GM19193 (cell line): Measurements from ENCODE around the gene ZFYVE16.

Experiments
- POLR2A ChIP-seq: IDR thresholded peaks from 4 replicates; pipeline ENCODE4 v1.6.1; 2011; ENCODE audit not compliant: insufficient read depth, insufficient read length; ENCODE audit errors: extremely low read depth

Gene ZFYVE16

DNA sequence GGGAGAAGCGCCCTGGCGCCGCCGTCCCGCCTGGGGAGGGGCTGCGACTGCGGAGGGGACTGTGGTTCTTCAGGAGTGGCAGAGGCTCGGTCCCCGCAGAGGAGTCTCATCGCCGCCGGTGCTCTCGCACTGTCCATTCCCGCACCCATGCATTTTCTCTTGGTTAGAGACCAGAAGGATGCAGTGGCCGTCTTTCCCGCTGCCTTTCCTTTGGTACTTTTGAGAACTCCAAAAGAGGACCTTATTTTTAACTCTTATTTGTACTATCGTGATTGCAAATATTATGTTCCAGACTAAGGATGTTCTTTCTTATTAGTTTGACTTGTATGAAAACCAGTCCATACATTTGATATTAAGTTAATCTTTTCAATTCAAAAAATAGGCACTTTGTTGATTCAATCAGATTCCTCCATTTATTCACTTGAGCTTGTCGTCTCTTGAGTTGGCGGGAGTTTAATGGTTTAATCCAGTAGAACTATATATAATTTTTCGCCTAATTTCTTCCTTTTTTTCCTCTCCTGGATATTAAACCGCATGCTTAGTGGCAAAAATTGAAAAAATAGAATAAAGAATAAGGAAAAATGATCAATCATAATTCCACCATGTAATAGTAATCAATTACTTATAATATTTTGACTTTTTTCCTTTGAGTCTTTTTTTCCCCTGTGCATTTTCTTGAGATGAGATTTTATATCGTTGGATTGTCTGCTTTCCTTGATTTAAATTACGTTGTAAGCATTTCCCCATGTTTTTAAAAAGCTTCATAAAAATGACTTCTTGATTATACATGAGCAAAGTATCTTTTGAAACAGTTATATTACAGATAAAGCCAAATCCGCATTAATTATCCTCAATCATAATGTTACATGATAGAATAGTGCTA, 861 bp downstream of the ZFYVE16 start:
- no peak for TF ChIP-seq POLR2A

DNA sequence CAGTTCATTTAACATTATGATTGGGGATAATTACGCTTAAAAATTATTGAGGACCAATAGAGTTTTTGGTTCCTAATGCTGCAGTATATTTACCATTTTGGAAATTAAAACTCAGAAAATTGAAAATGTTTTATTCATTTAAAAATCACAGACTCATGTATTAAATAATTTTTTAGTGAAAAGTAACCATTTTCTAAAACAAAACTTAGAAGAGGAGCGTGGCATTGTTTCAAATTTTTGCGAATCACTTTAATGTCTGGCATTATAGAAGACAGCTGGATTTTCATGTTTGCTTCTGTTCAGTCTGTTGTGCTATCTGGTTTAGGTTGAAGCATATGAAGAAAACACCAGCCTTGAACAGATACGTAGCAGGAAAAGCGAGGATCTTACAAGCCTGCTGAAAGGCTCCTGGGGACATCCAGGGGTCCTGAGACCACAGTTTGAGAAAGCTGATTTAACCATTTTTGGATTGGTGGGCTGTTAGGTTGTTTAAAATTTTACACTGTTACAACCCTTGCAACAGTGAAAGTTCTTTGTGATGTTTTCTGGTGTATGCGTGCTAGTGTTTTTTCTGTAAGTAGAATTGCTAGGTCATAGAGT, 1.6 kb downstream of the ZFYVE16 start:
- no peak for TF ChIP-seq POLR2A

DNA sequence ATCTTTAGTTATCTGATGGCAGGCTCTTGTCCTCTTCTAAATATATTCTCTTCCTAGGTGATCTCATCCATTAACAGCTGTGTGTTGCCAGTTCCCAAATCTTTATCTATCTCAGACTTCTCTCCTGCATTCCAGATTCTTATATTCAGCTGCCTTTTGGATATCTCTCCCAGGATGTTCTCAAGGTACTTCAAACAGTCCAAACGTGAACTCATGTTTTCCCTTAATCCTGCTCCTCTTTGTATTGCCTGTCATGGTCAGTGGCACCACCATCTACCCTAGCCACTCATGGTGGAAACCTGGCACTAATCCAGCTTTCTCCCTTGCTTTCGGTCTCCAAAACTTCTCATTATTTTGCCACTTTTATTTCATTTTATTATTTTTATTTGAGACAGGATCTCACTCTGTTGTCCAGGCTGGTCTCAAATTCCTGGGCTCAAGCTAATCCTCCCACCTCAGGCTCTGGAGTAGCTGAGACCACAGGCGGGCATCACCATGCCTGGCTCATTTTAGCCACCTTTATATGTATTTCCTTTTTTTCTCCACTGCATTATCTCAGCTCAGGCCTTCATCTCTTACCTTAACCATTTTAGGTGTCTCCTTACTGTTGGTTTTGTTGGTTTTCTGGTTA, 3.8 kb downstream of the ZFYVE16 start:
- no peak for TF ChIP-seq POLR2A

DNA sequence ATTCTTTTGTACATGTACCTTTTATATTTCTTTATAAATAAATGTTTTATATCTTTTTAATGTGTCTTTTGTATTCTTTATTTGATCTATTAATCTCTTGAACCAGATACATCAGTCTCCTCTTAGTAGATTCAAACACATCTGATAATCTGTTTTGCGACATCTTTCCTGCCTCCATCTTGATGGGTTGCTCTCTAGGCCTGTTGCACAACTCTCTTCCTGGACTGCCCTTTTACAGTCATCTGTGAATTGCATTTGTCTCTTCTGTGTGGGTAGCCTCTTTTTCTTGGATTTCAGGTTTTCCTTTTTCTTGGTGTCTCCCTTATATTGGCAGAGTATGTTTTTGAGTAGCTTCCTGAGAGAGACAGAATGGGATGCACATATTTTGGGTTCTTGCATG, 6.2 kb downstream of the ZFYVE16 start:
- no peak for TF ChIP-seq POLR2A

DNA sequence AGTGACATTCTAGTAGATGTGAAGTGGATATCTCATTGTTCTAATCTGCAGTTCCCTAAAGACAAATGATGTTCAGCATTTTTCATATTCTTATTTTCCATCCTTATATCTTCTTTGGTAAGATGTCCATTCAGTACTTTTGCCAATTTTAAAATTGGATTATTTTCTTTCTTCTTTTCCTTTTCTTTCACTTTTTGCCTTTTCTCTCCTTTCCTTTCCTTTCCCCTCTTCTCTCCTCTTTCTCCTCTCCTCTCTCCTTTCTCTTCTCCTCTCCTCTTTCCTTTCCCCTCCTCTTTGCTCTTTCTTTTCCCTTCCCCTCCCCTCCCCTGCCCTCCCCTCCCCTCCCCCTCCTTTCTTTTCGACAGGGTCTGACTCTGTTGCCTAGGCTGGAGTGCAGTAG, 10.1 kb downstream of the ZFYVE16 start:
- TF ChIP-seq POLR2A: no peak

DNA sequence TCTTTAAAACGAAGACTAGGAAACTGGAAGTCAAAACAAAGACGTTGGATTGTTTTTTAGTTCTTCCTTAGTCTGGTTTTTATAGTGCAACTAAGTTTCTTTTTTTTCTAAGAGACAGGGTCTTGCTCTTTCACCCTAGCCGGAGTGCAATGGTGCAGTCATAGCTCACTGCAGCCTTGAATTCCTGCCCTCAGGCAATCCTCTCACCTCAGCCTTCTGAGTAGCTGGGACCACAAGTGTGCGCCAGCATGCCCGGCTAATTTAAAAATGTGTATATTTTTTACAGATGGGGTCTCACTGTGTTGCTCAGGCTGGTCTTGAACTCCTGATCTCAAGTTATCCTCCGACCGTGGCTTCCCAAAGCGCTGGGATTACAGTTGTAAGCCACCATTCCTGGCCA, 27.6 kb downstream of the ZFYVE16 start:
- no peak for TF ChIP-seq POLR2A

DNA sequence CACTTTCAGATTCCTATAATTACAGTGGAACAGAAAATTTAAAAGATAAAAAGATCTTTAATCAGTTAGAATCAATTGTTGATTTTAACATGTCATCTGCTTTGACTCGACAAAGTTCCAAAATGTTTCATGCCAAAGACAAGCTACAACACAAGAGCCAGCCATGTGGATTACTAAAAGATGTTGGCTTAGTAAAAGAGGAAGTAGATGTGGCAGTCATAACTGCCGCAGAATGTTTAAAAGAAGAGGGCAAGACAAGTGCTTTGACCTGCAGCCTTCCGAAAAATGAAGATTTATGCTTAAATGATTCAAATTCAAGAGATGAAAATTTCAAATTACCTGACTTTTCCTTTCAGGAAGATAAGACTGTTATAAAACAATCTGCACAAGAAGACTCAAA, 29.5 kb downstream of the ZFYVE16 start:
- TF ChIP-seq POLR2A: no peak

DNA sequence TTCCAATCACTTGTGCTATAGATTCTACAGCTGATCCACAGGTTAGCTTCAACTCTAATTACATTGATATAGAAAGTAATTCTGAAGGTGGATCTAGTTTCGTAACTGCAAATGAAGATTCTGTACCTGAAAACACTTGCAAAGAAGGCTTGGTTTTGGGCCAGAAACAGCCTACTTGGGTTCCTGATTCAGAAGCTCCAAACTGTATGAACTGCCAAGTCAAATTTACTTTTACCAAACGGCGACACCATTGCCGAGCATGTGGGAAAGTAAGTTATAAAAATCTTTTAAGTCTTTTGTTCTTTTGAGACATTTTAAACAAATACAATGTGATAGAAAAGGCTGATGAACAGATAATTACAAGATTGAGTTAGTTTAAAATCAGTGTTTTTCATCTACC, 30.9 kb downstream of the ZFYVE16 start:
- no peak for TF ChIP-seq POLR2A

DNA sequence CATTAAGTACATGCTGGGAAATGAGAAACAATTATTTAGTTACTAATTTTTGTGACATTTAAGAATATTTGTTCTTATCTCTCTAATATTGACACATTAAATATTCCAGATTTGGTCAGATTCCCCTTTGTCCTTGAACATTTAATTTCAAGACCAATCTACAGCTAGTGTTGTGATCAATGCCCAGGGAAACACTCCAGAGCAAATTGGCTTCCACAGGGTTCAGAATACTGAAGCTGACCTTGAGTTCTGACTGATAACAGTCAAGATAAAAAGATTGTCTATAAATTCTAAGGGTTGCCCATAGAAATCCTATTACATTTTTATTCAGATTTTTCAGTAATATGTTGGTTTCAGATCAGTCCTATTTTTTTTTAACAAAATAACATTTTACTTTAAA, 31.3 kb downstream of the ZFYVE16 start:
- no peak for TF ChIP-seq POLR2A

DNA sequence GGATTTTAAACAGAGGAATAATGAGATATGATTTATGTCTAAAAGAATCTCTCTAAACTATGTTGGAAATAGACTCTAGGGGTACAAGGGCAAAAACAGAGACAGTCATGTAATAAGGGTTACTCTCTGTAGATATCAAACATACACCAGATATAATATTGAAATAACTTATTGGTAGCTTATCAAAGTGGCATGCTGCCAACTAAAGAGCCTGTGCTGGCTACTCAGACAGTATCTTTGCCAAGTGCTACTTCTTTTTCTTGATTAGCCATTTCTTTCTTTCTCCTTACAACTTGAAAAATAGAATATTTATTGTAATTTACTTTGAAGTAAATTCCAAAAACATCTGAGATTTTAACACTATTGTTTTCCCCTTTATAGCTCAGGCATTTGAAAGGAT, 34.9 kb downstream of the ZFYVE16 start:
- no peak for TF ChIP-seq POLR2A

DNA sequence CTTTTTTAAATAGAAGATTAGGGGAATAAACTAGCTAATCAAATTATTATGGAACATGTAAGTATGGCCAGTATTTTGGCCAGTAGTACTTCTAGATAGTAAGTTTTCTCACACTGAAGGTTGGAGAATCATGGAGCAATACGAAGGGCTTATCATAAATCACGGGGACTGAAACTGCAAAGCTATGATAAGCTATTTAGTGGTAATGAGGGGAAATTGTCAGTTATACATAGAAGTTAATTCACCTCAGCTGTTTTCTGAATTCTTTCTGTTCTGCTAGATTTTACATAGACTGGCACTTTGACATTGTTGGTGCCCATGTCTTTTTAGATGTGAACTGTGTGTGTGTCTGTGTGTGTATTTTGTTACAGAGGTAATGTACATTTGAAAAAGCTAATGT, 45.5 kb downstream of the ZFYVE16 start:
- TF ChIP-seq POLR2A: no peak

DNA sequence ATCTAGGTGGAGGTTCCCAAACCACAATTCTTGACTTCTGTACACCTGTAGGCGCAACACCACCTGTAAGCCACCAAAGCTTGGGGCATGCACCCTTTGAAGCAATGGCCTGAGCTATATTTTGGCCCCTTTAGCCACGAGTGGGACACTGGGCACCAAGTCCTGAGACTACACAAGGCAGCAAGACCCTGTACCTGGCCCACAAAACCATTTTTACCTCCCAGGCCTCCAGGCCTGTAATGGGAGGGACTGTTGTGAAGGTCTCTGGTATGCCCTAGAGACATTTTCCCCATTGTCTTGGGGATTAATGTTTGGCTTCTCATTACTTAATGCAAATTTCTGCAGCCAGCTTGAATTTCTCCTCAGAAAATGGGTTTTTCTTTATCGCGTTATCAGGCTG, 55.4 kb downstream of the ZFYVE16 start:
- no peak for TF ChIP-seq POLR2A

DNA sequence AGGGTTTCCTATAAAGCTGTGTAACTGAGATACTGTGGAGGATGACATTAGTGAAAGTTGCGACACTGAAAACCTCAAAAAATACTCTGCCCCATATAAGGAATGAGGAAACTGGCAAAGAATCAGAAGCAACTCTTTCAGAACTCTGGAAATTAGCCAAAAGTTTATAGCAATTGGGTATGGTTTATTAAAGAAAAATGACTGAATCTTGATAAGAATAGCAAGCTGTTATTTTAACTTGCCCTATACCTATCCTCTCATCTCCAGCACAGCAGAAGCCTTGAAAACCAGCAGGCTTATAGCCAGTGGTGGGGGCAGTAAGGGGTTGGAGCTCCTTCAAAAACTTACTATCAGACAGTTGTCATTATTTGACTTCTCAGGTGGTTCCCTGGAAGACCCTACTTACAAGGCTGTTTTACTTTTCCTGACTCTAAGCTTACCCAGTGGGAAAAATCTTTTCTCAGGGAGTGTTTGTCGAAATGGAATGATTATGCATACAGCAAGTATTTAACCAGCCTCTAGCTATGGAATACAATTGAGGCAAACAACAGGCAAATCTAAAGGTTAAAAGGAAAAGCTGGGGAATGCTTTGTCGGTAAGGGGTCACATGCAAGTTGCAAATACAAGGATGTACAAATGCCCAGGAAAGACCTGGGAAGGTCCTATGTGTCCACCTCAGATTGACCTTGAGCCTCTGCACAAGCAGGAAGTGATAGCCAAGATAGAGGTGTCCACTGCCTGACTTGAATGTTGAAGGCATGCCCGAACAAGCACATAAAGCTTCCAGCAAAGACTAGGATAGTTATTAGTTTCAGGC, 59.0 kb downstream of the ZFYVE16 start:
- no peak for TF ChIP-seq POLR2A

DNA sequence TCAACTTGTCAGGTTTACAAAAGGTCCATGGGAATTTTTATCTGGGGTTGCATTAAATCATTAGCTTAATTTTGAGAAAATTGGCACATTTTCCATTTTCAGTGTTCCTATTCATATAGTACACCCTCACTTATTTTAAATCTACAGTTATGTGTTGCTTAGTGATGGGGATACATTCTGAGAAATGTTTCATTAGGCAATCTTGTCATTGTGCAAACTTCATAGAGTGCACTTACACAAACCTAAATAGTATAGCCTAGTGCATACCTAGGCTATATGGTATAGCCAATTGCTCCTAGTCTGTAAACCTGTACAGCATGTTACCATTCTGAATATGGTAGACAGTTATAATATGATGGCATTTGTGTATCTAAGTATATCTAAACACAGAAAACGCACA, 60.3 kb downstream of the ZFYVE16 start:
- TF ChIP-seq POLR2A: no peak

DNA sequence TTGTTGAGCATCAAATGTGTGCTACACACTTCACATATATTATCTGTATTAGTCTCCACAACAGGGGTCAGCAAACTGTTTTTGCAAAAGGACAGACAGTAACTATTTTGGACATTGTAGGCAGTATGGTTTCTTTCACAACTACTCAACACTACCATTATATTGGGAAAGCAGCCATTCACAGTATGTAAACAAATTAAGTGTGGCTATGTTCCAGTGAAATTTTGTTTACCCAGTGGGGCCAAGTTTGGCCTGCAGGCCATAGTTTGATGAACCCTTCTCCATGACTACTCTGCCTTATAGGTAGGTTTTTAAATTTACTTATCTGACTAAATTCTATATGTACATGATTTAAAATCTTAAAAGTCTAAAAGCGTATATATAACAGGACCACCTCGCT, 67.1 kb downstream of the ZFYVE16 start:
- TF ChIP-seq POLR2A: no peak

DNA sequence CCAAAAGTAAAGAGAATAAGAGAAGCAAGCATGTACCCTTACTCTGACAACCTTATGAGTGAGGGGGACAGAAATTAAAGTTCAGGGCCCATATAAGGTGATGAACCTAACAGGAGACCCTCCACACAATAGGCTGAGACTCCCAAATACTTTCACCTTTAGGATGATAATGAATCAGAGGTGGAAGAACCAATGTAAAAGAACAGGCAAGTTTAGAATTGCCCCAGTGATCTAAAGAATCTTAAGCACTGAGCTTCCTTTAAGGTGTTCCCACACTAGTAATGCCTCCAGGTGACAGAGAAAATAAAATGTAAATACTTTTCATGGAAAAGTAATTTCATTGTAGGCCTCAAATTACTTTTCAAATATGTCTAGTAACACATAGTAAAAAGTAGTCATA, 71.8 kb downstream of the ZFYVE16 start:
- no peak for TF ChIP-seq POLR2A

DNA sequence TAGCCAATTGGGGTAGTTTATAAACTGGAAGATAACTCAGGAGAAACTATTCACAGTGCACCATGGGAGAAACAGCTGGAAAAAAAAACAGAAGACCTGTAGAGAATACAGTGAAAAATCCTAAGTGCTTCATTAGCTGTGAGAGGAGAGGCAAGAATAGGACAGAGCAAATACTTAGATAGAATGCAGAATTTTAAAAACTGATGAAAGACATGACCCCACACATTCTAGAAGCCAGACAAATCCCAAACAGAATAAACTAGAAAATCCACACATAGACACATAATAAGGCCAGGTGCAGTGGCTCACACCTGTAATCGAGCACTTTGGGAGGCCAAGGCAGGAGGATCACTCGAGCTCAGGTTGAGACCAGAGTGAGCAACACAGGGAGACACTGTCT, 72.5 kb downstream of the ZFYVE16 start:
- no peak for TF ChIP-seq POLR2A
